ENCODE measurements around the gene VWC2L. TPM values are rescaled to one million over a fixed set of nuclear protein-coding genes. Genes with fewer than 3 reads are reported as not detected.

VWC2L gene
- total RNA-seq, 1 donor: not detected

DNA sequence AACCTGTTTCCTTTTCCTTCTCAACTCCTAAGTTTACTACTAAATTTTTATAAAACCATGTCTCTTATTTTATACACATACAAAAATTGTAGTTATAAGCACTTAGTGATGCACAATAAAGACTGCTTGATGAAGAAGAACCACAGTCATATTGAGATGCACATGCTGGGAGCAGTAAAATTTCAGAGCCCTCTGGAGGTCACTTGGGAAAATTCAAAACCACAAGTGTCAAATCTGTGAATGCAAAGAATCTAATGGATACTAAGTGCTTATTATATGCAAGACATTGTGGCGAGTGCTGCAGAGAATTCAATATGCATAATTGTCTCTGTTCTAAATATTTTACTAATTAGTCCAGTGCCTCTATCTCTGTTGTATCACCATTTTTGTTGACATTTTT lies 180.5 kb downstream of the VWC2L start:
- no peak for DNase-seq (ENCODE audit: low read depth)
- no peak for TF ChIP-seq CTCF (IDR thresholded peaks at IDR 0.05; ENCODE audit: insufficient read depth, low read depth, low read length)
- H3K4me3 ChIP-seq (ENCODE audit: low read depth, low read length): no peak overlapping the region

DNA sequence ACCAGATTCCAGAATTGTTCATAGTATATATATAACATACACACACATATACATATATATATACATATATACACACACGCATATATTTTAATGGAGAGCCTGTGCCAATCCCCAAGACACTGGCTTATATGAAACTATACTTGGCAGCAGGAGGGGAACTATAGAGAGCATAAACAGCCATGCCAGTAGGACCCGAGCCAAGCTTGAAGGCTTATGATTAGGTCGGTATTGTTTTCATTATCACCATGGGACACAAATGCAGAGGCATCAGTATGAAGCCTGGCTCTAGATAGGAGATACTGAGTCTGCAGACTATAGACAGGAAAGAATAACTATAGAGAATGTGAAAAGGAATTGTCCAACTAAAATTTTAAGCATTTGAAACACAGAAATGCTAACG lies 181.2 kb downstream of the VWC2L start:
- TF ChIP-seq CTCF (IDR thresholded peaks at IDR 0.05; ENCODE audit: insufficient read depth, low read depth, low read length): no peak
- no peak overlapping the region for H3K4me3 ChIP-seq (ENCODE audit: low read depth, low read length)
- no peak for DNase-seq (ENCODE audit: low read depth)

DNA sequence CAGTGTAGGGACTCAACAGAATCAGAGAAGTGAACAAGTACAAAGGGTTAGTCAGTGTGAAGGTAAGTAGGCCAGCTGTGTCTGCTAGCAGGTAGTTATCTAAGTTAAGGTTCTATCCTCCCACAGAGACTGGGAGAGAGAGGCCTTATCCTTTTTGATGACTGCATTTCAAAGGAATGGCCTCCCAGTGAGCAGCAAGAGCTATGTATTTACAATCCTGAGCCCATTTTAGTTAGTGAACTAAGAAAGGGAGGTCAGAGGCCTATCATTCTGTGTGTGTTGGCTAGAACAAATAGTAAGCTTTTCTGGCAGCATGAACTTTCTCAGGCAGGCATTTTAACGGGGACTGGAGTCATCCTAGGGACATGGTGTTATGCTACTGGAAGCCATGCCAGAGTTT lies 182.9 kb downstream of the VWC2L start:
- no peak overlapping the region for H3K4me3 ChIP-seq (ENCODE audit: low read depth, low read length)
- DNase-seq (ENCODE audit: low read depth): peak; percentile 56
- no peak for TF ChIP-seq CTCF (IDR thresholded peaks at IDR 0.05; ENCODE audit: insufficient read depth, low read depth, low read length)

DNA sequence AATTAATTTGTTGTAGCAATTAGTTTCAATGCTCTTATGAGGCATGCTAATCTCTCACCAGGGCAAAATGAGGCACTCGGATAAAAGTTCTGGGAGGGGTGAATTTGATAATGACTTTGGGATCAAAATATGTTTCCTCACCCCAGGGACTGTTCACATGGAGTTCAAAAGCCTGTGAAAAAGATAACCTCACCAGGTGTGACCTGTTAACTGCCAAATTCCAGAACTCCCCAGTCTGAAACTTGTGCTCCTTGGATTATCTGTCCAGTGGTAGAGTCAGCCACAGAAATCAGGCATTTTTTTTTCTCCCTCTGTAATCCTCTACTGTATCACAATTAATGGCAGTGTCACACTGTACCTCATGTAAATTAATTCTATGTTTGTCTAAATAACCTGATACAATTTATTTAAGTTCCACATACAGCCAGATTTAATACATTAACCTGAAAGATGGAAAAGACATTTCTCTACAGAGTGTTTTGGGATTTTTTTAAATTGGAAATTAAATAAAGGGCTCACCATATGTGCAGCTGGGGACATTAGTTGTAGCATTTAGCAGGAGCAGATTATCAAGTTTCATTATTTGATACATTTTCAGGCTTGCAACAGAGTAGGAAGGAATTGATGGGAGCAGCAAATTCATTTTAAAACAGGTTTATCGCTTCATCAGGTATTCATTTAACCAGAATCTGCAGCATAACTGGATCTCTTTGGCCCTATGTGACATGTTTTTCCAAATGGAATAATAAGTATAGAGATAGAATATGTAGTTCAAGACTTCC lies 191.2 kb downstream of the VWC2L start:
- TF ChIP-seq CTCF (IDR thresholded peaks at IDR 0.05; ENCODE audit: insufficient read depth, low read depth, low read length): no peak

GRCh38 chr2:214604861-214605260 lies 194.0 kb downstream of the VWC2L start:
- TF ChIP-seq CTCF (IDR thresholded peaks at IDR 0.05; ENCODE audit: insufficient read depth, low read depth, low read length): no peak
- peak; percentile 23 for DNase-seq (ENCODE audit: low read depth)
- H3K4me3 ChIP-seq (ENCODE audit: low read depth, low read length): no peak overlapping the region

More for the DNA sequence above, 191.2 kb downstream of the VWC2L start:
- H3K4me3 ChIP-seq (ENCODE audit: low read depth, low read length): no peak overlapping the region
- DNase-seq (ENCODE audit: low read depth): no peak

DNA sequence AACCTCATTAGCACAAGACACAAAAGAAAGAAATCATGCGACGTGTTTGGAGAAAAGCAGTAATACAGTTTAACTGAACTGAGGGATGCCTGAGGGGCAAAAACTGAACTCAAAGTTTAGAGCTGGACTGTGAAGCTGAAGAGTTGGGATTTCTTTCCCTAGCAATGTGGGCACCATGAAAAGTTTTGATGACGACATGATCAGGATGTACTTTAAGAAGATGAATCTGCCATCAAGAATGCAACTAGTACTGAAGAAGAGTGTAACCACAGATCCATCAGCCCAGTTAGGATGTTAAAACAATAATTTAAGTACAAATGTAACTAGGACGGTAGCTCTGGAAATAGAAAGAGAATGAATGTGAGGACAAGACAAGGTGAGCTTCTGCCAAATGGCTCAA lies 196.2 kb downstream of the VWC2L start:
- no peak for DNase-seq (ENCODE audit: low read depth)

More for the DNA sequence above, 196.2 kb downstream of the VWC2L start:
- no peak for TF ChIP-seq CTCF (IDR thresholded peaks at IDR 0.05; ENCODE audit: insufficient read depth, low read depth, low read length)
- H3K4me3 ChIP-seq (ENCODE audit: low read depth, low read length): no peak overlapping the region
